Measurements from ENCODE around the gene KLK15. TPM values are rescaled to one million over a fixed set of nuclear protein-coding genes. Genes with fewer than 3 reads are reported as not detected.
A peak's percentile ranks its signal among the peaks of the same experiment; 100 is the strongest.

KLK15 gene
- total and polyA plus RNA-seq, 10 of the 15 experiments (the other 5 are each of a cell fraction or from before 2014, with no cell fraction given), result 0.04 to 0.08 TPM; not detected in 8

GRCh38 chr19:50799547-50799851, 33.9 kb downstream of the KLK15 start:
- RAD21 ChIA-PET (ENCODE audit: unreplicated experiment), result no interaction called here
- Histone ChIP-seq H2AFZ (ENCODE audit: control insufficient read depth, low read depth, low read length) (no peak overlapping the region), H3K27me3 (replicated peaks in 1 of 2; ENCODE audit: control insufficient read depth in 2 of 2, insufficient read depth in 2 of 2, low read length in 1 of 2) (no peaks in the 10 kb centered on the region), H3K4me3 (no peak overlapping the region), H3K9me3 (replicated peaks; ENCODE audit: control insufficient read depth, insufficient read depth, low read length) (no peaks in the 10 kb centered on the region), H3K27ac (ENCODE audit: control insufficient read depth, insufficient read depth) (no peak overlapping the region), H3K4me2 (ENCODE audit: control insufficient read depth, insufficient read depth) (no peak overlapping the region; the same call in 1 of the 2 replicates), H4K20me1 (ENCODE audit: control insufficient read depth, insufficient read depth) (peaks cover 13% of the 10 kb centered on the region), H3K9ac (ENCODE audit: control insufficient read depth, insufficient read depth, low read length) (no peak overlapping the region), H3K36me3 (ENCODE audit: control insufficient read depth in 2 of 2, insufficient read depth in 2 of 2, low read length in 1 of 2) (peaks cover 31 to 34% of the 10 kb centered on the region in 2 experiments), H3K4me1 (ENCODE audit: control insufficient read depth, insufficient read depth, low read length) (peaks cover 9% of the 10 kb centered on the region), H3K79me2 (ENCODE audit: control insufficient read depth, insufficient read depth, low read length) (peaks cover 46% of the 10 kb centered on the region)
- POLR2A ChIA-PET, result interaction anchor here (0.6 kb wide), 1 partner anchor 14 kb away, joined by 3 read pairs; no protein-coding TSS in a partner anchor
- FAIRE-seq (no peak), ATAC-seq (no peak), DNase-seq (ENCODE audit: low read depth, low spot score) (no peak)
- no TSS peak for BruUV-seq (replicated peaks)
- TF ChIP-seq TCF7 (IDR thresholded peaks at IDR 0.05; ENCODE audit: borderline replicate concordance), result no peak
- no peak for TF ChIP-seq EED (IDR thresholded peaks at IDR 0.05; ENCODE audit: low read depth)
- TF ChIP-seq SMAD5 (IDR thresholded peaks at IDR 0.05; ENCODE audit: low read depth), result 0 out of 2 replicates have a peak, but pooled peaks have one; percentile 11
- intact Hi-C loops (cut with micrococcal nuclease; ENCODE audit: unreplicated experiment), result no loop called here
- in situ Hi-C loops (cut with MboI), result no loop called here
- 93% methylated on average over 2 of the region's 3 CpGs for WGBS (ENCODE audit: insufficient coverage, insufficient replicate concordance, low lambda C conversion rate, missing lambda C conversion rate)
- SMC1A ChIA-PET (ENCODE audit: uncharacterized antibody, unreplicated experiment), result interaction anchor here (1.0 kb wide), 1 partner anchor 20 kb away, joined by 3 read pairs; no protein-coding TSS in a partner anchor
- CTCF ChIA-PET, result no interaction called here

- H4K20me1 ChIP-seq (ENCODE audit: control insufficient read depth, insufficient read depth), result peaks cover 13% of the 10 kb centered on the region
- no peak overlapping the region for H2AFZ ChIP-seq (ENCODE audit: control insufficient read depth, low read depth, low read length)
- H3K4me2 ChIP-seq (ENCODE audit: control insufficient read depth, insufficient read depth), result no peak overlapping the region
- H3K79me2 ChIP-seq (ENCODE audit: control insufficient read depth, insufficient read depth, low read length), result peaks cover 42% of the 10 kb centered on the region
- peaks cover 12% of the 10 kb centered on the region for H3K4me1 ChIP-seq (ENCODE audit: control insufficient read depth, insufficient read depth, low read length)
- H3K9ac ChIP-seq (ENCODE audit: control insufficient read depth, insufficient read depth, low read length), result no peak overlapping the region
- H3K9me3 ChIP-seq (replicated peaks; ENCODE audit: control insufficient read depth, insufficient read depth, low read length), result no peaks in the 10 kb centered on the region
- no TSS peak for BruUV-seq (replicated peaks)
- no peak overlapping the region for H3K4me3 ChIP-seq
- 86% methylated on average over 20 of the region's 21 CpGs for WGBS (ENCODE audit: insufficient coverage, insufficient replicate concordance, low lambda C conversion rate, missing lambda C conversion rate)
- no peak for FAIRE-seq
- peaks cover 31 to 34% of the 10 kb centered on the region in 2 experiments for H3K36me3 ChIP-seq (ENCODE audit: control insufficient read depth in 2 of 2, insufficient read depth in 2 of 2, low read length in 1 of 2)
- H3K27ac ChIP-seq (ENCODE audit: control insufficient read depth, insufficient read depth), result no peak overlapping the region
- H3K27me3 ChIP-seq (replicated peaks in 1 of 2; ENCODE audit: control insufficient read depth in 2 of 2, insufficient read depth in 2 of 2, low read length in 1 of 2), result no peaks in the 10 kb centered on the region
- TF ChIP-seq CHD4 (IDR thresholded peaks at IDR 0.05), result no peak
- TF ChIP-seq RBBP5 (conservative IDR thresholded peaks at IDR 0.05), result no peak
- TF ChIP-seq SMAD5 (IDR thresholded peaks at IDR 0.05; ENCODE audit: low read depth), result peak; percentile 50; the same call in 1 of the 2 replicates
- 0 out of 2 replicates have a peak, but pooled peaks have one; percentile 8 for TF ChIP-seq ZBED1 (IDR thresholded peaks at IDR 0.05; ENCODE audit: borderline replicate concordance)
- no peak for DNase-seq (ENCODE audit: low read depth, low spot score)
- ChIA-PET SMC1A (ENCODE audit: uncharacterized antibody, unreplicated experiment) (interaction anchor here (1.0 to 2.0 kb wide), 2 partner anchors 19 to 123 kb away, joined by 3 to 7 read pairs; no protein-coding TSS in a partner anchor), POLR2A (no interaction called here), CTCF (interaction anchor here (1.3 kb wide), 1 partner anchor 123 kb away, joined by 3 read pairs; no protein-coding TSS in a partner anchor), RAD21 (ENCODE audit: unreplicated experiment) (no interaction called here)
- intact Hi-C loops (cut with micrococcal nuclease; ENCODE audit: unreplicated experiment) (no loop called here), in situ Hi-C loops (cut with MboI) (no loop called here)
- no peak for ATAC-seq
Observed at GRCh38 chr19:50798659-50799546, 34.5 kb downstream of the KLK15 start.
